ENCODE data around the gene TBKBP1. TPM values are rescaled to one million over a fixed set of nuclear protein-coding genes. Genes with fewer than 3 reads are reported as not detected.
A peak's percentile ranks its signal among the peaks of the same experiment; 100 is the strongest.

Gene TBKBP1
- total and polyA plus RNA-seq, 9 of the 15 experiments (the other 6 are each of a cell fraction or from before 2014, with no cell fraction given), result 0.03 to 15.6 (median 6.8) TPM

DNA sequence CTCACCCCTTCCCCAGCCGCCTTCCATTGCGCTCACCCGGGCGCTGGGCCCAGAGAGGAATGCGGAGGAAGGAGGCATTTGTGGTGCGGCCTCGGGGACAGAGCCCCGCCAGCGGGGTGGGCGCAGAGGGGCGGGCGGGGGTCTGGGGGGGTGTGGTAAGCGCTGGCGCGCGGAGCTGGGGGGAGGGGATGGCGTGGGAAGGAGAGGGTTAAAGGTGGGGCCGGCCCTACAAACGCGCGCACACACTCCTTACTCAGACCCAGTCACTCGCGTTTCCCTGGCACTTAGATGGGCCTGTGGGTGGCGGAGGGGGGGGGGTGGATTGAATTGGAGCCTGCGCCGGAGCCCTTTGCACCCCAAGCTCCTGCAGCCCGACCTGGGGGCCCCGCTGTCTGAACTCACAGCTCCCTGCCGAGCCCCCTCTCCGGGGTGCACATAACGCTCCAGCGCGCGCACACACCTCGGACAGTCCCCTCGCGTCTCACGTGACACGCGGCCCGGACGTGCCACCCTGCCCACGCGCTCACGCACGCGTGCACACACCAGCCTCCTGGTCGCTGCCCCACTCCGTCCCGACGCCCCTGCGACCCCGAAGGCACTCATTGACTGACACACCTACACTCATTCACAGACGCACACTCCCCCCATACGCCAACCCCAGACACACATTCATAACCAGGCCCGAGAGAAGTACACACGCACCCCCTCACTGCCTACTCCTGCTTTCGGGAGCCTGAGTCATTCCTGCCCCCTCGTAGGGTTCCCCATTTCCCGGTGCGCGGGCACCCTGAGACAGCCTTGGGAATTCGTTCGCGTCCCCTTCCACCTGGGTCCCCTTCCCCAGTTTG is 844 bp downstream of the TBKBP1 start (continued):
- TF ChIP-seq PHF8 (IDR thresholded peaks at IDR 0.05; ENCODE audit: borderline replicate concordance, low read length), result peak; percentile 13; the same call in 1 of the 2 replicates
- TF ChIP-seq SAFB (IDR thresholded peaks at IDR 0.05; ENCODE audit: borderline replicate concordance, low read depth, low read length), result peak; percentile 45; the same call in 1 of the 2 replicates
- TF ChIP-seq, protein P1, sequence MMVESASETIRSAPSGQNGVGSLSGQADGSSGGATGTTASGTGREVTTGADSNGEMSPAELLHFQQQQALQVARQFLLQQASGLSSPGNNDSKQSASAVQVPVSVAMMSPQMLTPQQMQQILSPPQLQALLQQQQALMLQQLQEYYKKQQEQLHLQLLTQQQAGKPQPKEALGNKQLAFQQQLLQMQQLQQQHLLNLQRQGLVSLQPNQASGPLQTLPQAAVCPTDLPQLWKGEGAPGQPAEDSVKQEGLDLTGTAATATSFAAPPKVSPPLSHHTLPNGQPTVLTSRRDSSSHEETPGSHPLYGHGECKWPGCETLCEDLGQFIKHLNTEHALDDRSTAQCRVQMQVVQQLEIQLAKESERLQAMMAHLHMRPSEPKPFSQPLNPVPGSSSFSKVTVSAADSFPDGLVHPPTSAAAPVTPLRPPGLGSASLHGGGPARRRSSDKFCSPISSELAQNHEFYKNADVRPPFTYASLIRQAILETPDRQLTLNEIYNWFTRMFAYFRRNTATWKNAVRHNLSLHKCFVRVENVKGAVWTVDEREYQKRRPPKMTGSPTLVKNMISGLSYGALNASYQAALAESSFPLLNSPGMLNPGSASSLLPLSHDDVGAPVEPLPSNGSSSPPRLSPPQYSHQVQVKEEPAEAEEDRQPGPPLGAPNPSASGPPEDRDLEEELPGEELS (CRISPR knock-in tag; IDR thresholded peaks at IDR 0.05; ENCODE audit: borderline replicate concordance), result peak; percentile 51; the same call in 1 of the 2 replicates
- TF ChIP-seq FIP1L1 (IDR thresholded peaks at IDR 0.05; ENCODE audit: low read depth, low read length, poor library complexity, severe bottlenecking), result peak; percentile 31
- TF ChIP-seq USF1 (CRISPR knock-in tag; IDR thresholded peaks at IDR 0.05), result peak; percentile 85
- TF ChIP-seq POLR2G (IDR thresholded peaks at IDR 0.05; ENCODE audit: low read depth, low read length), result peak; percentile 61
- TF ChIP-seq HDAC2 (IDR thresholded peaks at IDR 0.05), result no peak
- TF ChIP-seq ZNF740 (CRISPR knock-in tag; IDR thresholded peaks at IDR 0.05), result peak; percentile 89
- TF ChIP-seq ZNF740 (tag; IDR thresholded peaks at IDR 0.05), result peak in 1 of 2 experiments; percentile 22; a peak in 1 of 4 replicates
- peak; percentile 57; the same call in 1 of the 2 replicates for TF ChIP-seq TOE1 (IDR thresholded peaks at IDR 0.05; ENCODE audit: borderline replicate concordance)
- TF ChIP-seq TOE1 (CRISPR knock-in tag; IDR thresholded peaks at IDR 0.05; ENCODE audit: borderline replicate concordance, low read depth), result no peak; the same call in 1 of the 2 replicates
- TF ChIP-seq, protein P2, sequence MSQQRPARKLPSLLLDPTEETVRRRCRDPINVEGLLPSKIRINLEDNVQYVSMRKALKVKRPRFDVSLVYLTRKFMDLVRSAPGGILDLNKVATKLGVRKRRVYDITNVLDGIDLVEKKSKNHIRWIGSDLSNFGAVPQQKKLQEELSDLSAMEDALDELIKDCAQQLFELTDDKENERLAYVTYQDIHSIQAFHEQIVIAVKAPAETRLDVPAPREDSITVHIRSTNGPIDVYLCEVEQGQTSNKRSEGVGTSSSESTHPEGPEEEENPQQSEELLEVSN (IDR thresholded peaks at IDR 0.05; ENCODE audit: borderline replicate concordance in 1 of 2, extremely low read depth in 1 of 2, insufficient read depth in 1 of 2, insufficient read length in 1 of 2, low read depth in 1 of 2, low read length in 1 of 2, poor library complexity in 1 of 2, severe bottlenecking in 1 of 2), result peak; percentile 55 to 75
- TF ChIP-seq, protein P3, sequence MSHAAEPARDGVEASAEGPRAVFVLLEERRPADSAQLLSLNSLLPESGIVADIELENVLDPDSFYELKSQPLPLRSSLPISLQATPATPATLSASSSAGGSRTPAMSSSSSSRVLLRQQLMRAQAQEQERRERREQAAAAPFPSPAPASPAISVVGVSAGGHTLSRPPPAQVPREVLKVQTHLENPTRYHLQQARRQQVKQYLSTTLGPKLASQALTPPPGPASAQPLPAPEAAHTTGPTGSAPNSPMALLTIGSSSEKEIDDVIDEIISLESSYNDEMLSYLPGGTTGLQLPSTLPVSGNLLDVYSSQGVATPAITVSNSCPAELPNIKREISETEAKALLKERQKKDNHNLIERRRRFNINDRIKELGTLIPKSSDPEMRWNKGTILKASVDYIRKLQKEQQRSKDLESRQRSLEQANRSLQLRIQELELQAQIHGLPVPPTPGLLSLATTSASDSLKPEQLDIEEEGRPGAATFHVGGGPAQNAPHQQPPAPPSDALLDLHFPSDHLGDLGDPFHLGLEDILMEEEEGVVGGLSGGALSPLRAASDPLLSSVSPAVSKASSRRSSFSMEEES (CRISPR knock-in tag; IDR thresholded peaks at IDR 0.05), result peak; percentile 66
- 0 out of 2 replicates have a peak, but pooled peaks have one; percentile 5 for TF ChIP-seq CBFA2T2 (conservative IDR thresholded peaks at IDR 0.05)
- TF ChIP-seq BHLHE40 (IDR thresholded peaks at IDR 0.05; ENCODE audit: low read length), result peak; percentile 91
- TF ChIP-seq SAP30 (IDR thresholded peaks at IDR 0.05; ENCODE audit: borderline replicate concordance, insufficient read depth, low read depth, low read length, poor library complexity, severe bottlenecking), result peak; percentile 77
